Measurements from ENCODE around the gene CPAMD8. TPM values are rescaled to one million over a fixed set of nuclear protein-coding genes. Genes with fewer than 3 reads are reported as not detected.
"Not testable (repeated sequence)": the region's sequence is repeated elsewhere in the genome, so short reads cannot be mapped to it uniquely, and the experiment has no call there.

CPAMD8 gene
- total RNA-seq, 1 experiment from 2014 or later = 1.3 TPM

GRCh38 chr19:16998635-16999194 lies 27.9 kb downstream of the CPAMD8 start:
- H3K9me3 Mint-ChIP-seq (ENCODE audit: unreplicated experiment) = no peaks in the 10 kb centered on the region
- DNase-seq (ENCODE audit: unreplicated experiment) = no peak
- no peak overlapping the region for H3K4me3 Mint-ChIP-seq (ENCODE audit: unreplicated experiment)
- no peaks in the 10 kb centered on the region for H3K4me1 Mint-ChIP-seq (ENCODE audit: insufficient read depth, unreplicated experiment)
- no TSS peak for BruUV-seq (replicated peaks)
- intact Hi-C loops (cut with micrococcal nuclease) = no loop called here
- no peak for TF ChIP-seq CTCF (IDR thresholded peaks at IDR 0.05; ENCODE audit: unreplicated experiment)
- H3K27ac Mint-ChIP-seq (ENCODE audit: low read depth, unreplicated experiment) = no peak overlapping the region
- H3K36me3 Mint-ChIP-seq (ENCODE audit: insufficient read depth, unreplicated experiment) = no peaks in the 10 kb centered on the region
- POLR2A ChIA-PET = no interaction called here
- H3K27me3 Mint-ChIP-seq (ENCODE audit: insufficient read depth, unreplicated experiment) = peaks cover 13% of the 10 kb centered on the region
- CTCF ChIA-PET = no interaction called here

GRCh38 chr19:16996838-16997490 lies 29.6 kb downstream of the CPAMD8 start:
- H3K4me3 Mint-ChIP-seq (ENCODE audit: unreplicated experiment); H3K4me1 Mint-ChIP-seq (ENCODE audit: insufficient read depth, unreplicated experiment); CTCF ChIA-PET; POLR2A ChIA-PET; DNase-seq (ENCODE audit: unreplicated experiment); intact Hi-C loops (cut with micrococcal nuclease); H3K9me3 Mint-ChIP-seq (ENCODE audit: unreplicated experiment); H3K27ac Mint-ChIP-seq (ENCODE audit: low read depth, unreplicated experiment); BruUV-seq (replicated peaks); H3K36me3 Mint-ChIP-seq (ENCODE audit: insufficient read depth, unreplicated experiment): not testable (repeated sequence)
- H3K27me3 Mint-ChIP-seq (ENCODE audit: insufficient read depth, unreplicated experiment) = peaks cover 11% of the 10 kb centered on the region

GRCh38 chr19:16988661-16989060 lies 37.9 kb downstream of the CPAMD8 start:
- H3K4me1 Mint-ChIP-seq (ENCODE audit: insufficient read depth, unreplicated experiment) = no peaks in the 10 kb centered on the region
- TF ChIP-seq CTCF (IDR thresholded peaks at IDR 0.05; ENCODE audit: unreplicated experiment) = no peak
- no peak for DNase-seq (ENCODE audit: unreplicated experiment)
- no peak overlapping the region for H3K27ac Mint-ChIP-seq (ENCODE audit: low read depth, unreplicated experiment)
- peaks cover 21% of the 10 kb centered on the region for H3K27me3 Mint-ChIP-seq (ENCODE audit: insufficient read depth, unreplicated experiment)
- no peak overlapping the region for H3K4me3 Mint-ChIP-seq (ENCODE audit: unreplicated experiment)
- BruUV-seq (replicated peaks) = no TSS peak
- intact Hi-C loops (cut with micrococcal nuclease) = no loop called here
- ChIA-PET CTCF (no interaction called here), POLR2A (interaction anchor here (0.6 kb wide), 1 partner anchor 446 kb away, joined by 3 read pairs; no protein-coding TSS in a partner anchor)
- H3K36me3 Mint-ChIP-seq (ENCODE audit: insufficient read depth, unreplicated experiment) = no peaks in the 10 kb centered on the region
- peaks cover 9% of the 10 kb centered on the region for H3K9me3 Mint-ChIP-seq (ENCODE audit: unreplicated experiment)

- POLR2A ChIA-PET = no interaction called here
- Mint-ChIP-seq H3K4me1 (ENCODE audit: insufficient read depth, unreplicated experiment) (no peaks in the 10 kb centered on the region), H3K36me3 (ENCODE audit: insufficient read depth, unreplicated experiment) (no peaks in the 10 kb centered on the region), H3K27me3 (ENCODE audit: insufficient read depth, unreplicated experiment) (peaks cover 21% of the 10 kb centered on the region), H3K9me3 (ENCODE audit: unreplicated experiment) (peaks cover 12% of the 10 kb centered on the region), H3K27ac (ENCODE audit: low read depth, unreplicated experiment) (no peak overlapping the region), H3K4me3 (ENCODE audit: unreplicated experiment) (no peak overlapping the region)
- DNase-seq (ENCODE audit: unreplicated experiment) = no peak
- CTCF ChIA-PET = no interaction called here
- intact Hi-C loops (cut with micrococcal nuclease) = no loop called here
- TF ChIP-seq CTCF (IDR thresholded peaks at IDR 0.05; ENCODE audit: unreplicated experiment) = no peak
- BruUV-seq (replicated peaks) = no TSS peak
These were observed 41.2 kb downstream of the CPAMD8 start for GRCh38 chr19:16985403-16985802.

- Mint-ChIP-seq H3K9me3 (ENCODE audit: unreplicated experiment) (peaks cover 28% of the 10 kb centered on the region), H3K27me3 (ENCODE audit: insufficient read depth, unreplicated experiment) (peaks cover 42% of the 10 kb centered on the region)
- BruUV-seq (replicated peaks); H3K36me3 Mint-ChIP-seq (ENCODE audit: insufficient read depth, unreplicated experiment); POLR2A ChIA-PET; H3K4me3 Mint-ChIP-seq (ENCODE audit: unreplicated experiment); H3K4me1 Mint-ChIP-seq (ENCODE audit: insufficient read depth, unreplicated experiment); H3K27ac Mint-ChIP-seq (ENCODE audit: low read depth, unreplicated experiment); intact Hi-C loops (cut with micrococcal nuclease); CTCF ChIA-PET; DNase-seq (ENCODE audit: unreplicated experiment): not testable (repeated sequence)
These were observed 44.0 kb downstream of the CPAMD8 start for GRCh38 chr19:16982586-16982985.
